CD14-positive monocyte (primary cell): ENCODE measurements around the gene IRX4. TPM values are rescaled to one million over a fixed set of nuclear protein-coding genes. Genes with fewer than 3 reads are reported as not detected.

Experiments
- DNase-seq, 3 donors: peaks; one replicate each; pipeline ENCODE4 v3.0.0-alpha.2; 2011 to 2022
- H2AFZ ChIP-seq: 2 replicates; pipeline ENCODE4 v1.6.0; 2012; ENCODE audit warnings: mild to moderate bottlenecking, low read depth, low read length, inconsistent platforms; ENCODE audit not compliant: insufficient read depth, poor library complexity, severe bottlenecking
- H3K27ac ChIP-seq, 2 donors: 1 replicate in 1 of 2; 2 replicates in 1 of 2; pipeline ENCODE4 v1.5.1; 2012 to 2013; ENCODE audit warnings: low read length in 2 of 2, control low read depth in 1 of 2, inconsistent platforms in 1 of 2, low read depth in 1 of 2, mild to moderate bottlenecking in 1 of 2
- H3K27me3 ChIP-seq, 2 donors: one replicate each; pipeline versions ENCODE4 v1.6.0 to v1.6.1; 2011 to 2013; ENCODE audit warnings: low read length in 2 of 2; ENCODE audit not compliant: control insufficient read depth in 2 of 2, insufficient read depth in 2 of 2
- H3K36me3 ChIP-seq, 2 donors: replicated peaks in 1 of 2; 1 replicate in 1 of 2; 2 replicates in 1 of 2; pipeline versions ENCODE4 v1.5.1 to v1.6.1; 2012 to 2013; ENCODE audit warnings: low read length in 2 of 2, control low read depth in 1 of 2, inconsistent platforms in 1 of 2, mild to moderate bottlenecking in 1 of 2; ENCODE audit not compliant: insufficient read depth in 2 of 2, control insufficient read depth in 1 of 2
- H3K4me1 ChIP-seq, 2 donors: 1 replicate in 1 of 2; 2 replicates in 1 of 2; pipeline versions ENCODE4 v1.5.1 to v1.6.1; 2012 to 2013; ENCODE audit warnings: low read length in 2 of 2, control low read depth in 1 of 2, inconsistent platforms in 1 of 2, mild to moderate bottlenecking in 1 of 2, moderate library complexity in 1 of 2; ENCODE audit not compliant: insufficient read depth in 2 of 2, control insufficient read depth in 1 of 2
- H3K4me2 ChIP-seq: replicated peaks from 2 replicates; pipeline ENCODE3; 2012; ENCODE audit warnings: low read length, moderate library complexity, mild to moderate bottlenecking; ENCODE audit not compliant: poor library complexity, severe bottlenecking; ENCODE audit errors: extremely low read depth
- H3K4me3 ChIP-seq, 3 experiments: fragments of 200-600 bp in 1 of 3; sonication (generic) in 1 of 3; replicated peaks in 1 of 3; 1 replicate in 2 of 3; 2 replicates in 1 of 3; pipeline ENCODE4 v1.5.1; 2011 to 2013; ENCODE audit warnings: low read length in 3 of 3, mild to moderate bottlenecking in 3 of 3, control low read depth in 2 of 3, low read depth in 2 of 3, inconsistent platforms in 1 of 3, moderate library complexity in 1 of 3
- H3K79me2 ChIP-seq: 2 replicates; pipeline ENCODE4 v1.6.0; 2012; ENCODE audit warnings: mild to moderate bottlenecking, control low read depth, inconsistent platforms, low read length, moderate library complexity; ENCODE audit not compliant: insufficient read depth
- H3K9ac ChIP-seq: 2 replicates; pipeline ENCODE4 v1.6.0; 2017; ENCODE audit warnings: low read length, mild to moderate bottlenecking; ENCODE audit not compliant: insufficient read depth, poor library complexity, severe bottlenecking
- H3K9me3 ChIP-seq, 2 donors: replicated peaks in 1 of 2; 1 replicate in 1 of 2; 2 replicates in 1 of 2; pipeline versions ENCODE4 v1.5.1 to v1.6.1; 2012 to 2013; ENCODE audit warnings: low read length in 2 of 2, control low read depth in 1 of 2; ENCODE audit not compliant: control insufficient read depth in 1 of 2, insufficient read depth in 1 of 2
- H4K20me1 ChIP-seq: 2 replicates; pipeline ENCODE4 v1.6.0; 2012; ENCODE audit warnings: mild to moderate bottlenecking, low read length, control low read depth, moderate library complexity; ENCODE audit not compliant: insufficient read depth
- H3K27ac Mint-ChIP-seq, 7 donors: one replicate each; pipeline ENCODE4 v1.8.0; 2020; ENCODE audit warnings: mild to moderate bottlenecking in 7 of 7, mixed read lengths in 7 of 7, moderate library complexity in 6 of 7, inconsistent platforms in 2 of 7
- H3K27me3 Mint-ChIP-seq, 3 donors: one replicate each; pipeline ENCODE4 v1.8.0; 2021 to 2022; ENCODE audit warnings: low read depth in 3 of 3, mild to moderate bottlenecking in 3 of 3, mixed read lengths in 3 of 3, moderate library complexity in 3 of 3, inconsistent platforms in 1 of 3
- H3K36me3 Mint-ChIP-seq, 2 donors: one replicate each; pipeline ENCODE4 v1.8.0; 2020; ENCODE audit warnings: mixed read lengths in 2 of 2, inconsistent platforms in 1 of 2, mild to moderate bottlenecking in 1 of 2
- H3K4me1 Mint-ChIP-seq: one replicate; pipeline ENCODE4 v1.8.0; 2020; ENCODE audit warnings: mild to moderate bottlenecking, mixed read lengths
- H3K4me3 Mint-ChIP-seq, 2 donors: one replicate each; pipeline ENCODE4 v1.8.0; 2020; ENCODE audit warnings: mild to moderate bottlenecking in 2 of 2, mixed read lengths in 2 of 2, moderate library complexity in 1 of 2
- H3K9me3 Mint-ChIP-seq, 7 donors: one replicate each; pipeline ENCODE4 v1.8.0; 2020 to 2022; ENCODE audit warnings: mixed read lengths in 7 of 7, mild to moderate bottlenecking in 6 of 7, moderate library complexity in 6 of 7, inconsistent platforms in 2 of 7
- WGBS: methylation state at CpG from one replicate; pipeline ENCODE4 v1.1.5; 2013; ENCODE audit warnings: missing lambda C conversion rate; ENCODE audit not compliant: insufficient coverage; 5-methylcytosine and 5-hydroxymethylcytosine counted together
- intact Hi-C, 2 donors: fragments of 100-400 bp; cut with micrococcal nuclease; formaldehyde crosslinking; loops; one replicate each; pipeline versions ENCODE4 v1.15.0 to v1.15.1; 2023
- polyA plus RNA-seq, 3 donors: library from polyadenylated mRNA; depleted of rRNA in 1 of 3; unstranded in 2 of 3; stranded (reverse) in 1 of 3; fragments of 300-500 nt in 2 of 3; fragments of >200 nt in 1 of 3; fragmentation: Illumina TruSeq in 2 of 3; gene quantifications; 1 replicate in 2 of 3; 2 replicates in 1 of 3; pipeline ENCODE4 v1.2.3, GENCODE V29; 2012 to 2021
- TF ChIP-seq, protein P1 (sequence below): fragments of 200-600 bp; IDR thresholded peaks from one replicate; pipeline ENCODE4 v1.8.0; 2022; ENCODE audit warnings: antibody characterized with exemption, mild to moderate bottlenecking

IRX4 gene
- polyA plus RNA-seq, 3 donors = not detected

DNA sequence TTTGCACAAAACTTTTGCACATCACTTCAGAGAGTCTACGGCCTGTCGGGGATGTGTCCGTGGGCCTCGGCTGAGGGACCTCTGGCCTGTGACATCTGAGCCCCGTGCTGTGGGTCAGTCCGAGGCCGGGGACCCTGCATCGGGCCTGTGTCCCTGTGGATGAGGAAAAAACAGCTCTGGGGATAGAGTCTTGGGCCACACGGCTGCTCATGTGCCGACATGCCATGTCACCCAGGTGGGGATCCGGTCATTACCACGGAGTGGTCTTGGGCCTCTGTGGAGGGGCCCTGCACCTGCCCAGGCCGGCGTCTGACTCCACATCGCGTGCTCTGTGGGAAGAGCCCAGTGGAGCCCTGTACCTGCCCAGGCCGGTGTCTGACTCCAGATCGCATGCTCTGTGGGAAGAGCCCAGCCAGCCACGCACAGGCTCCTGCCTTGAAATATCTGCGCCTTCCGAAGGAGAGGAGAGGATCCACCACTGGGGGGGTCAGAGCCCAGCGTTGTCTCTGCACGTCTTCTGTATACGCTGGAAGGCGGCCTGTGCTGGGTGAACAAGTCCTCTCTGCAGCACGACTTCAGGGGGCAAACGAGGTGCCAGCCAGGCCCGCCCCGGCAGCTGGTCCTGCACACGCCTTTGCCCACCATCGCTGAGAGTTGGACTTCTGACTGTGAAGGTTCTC is 27.5 kb upstream of the IRX4 start:
- Histone ChIP-seq H3K9me3 (peaks cover 0 to 3% of the 10 kb centered on the region in 2 donors), H2AFZ (no peak overlapping the region), H3K4me2 (no peak overlapping the region), H3K27ac (no peak overlapping the region), H3K4me1 (no peaks in the 10 kb centered on the region), H3K27me3 (no peaks in the 10 kb centered on the region), H3K4me3 (no peak overlapping the region), H3K36me3 (no peaks in the 10 kb centered on the region), H3K9ac (no peak overlapping the region), H3K79me2 (no peaks in the 10 kb centered on the region), H4K20me1 (no peaks in the 10 kb centered on the region)
- H3K9me3 Mint-ChIP-seq = peaks cover 0 to 18% (median 8%) of the 10 kb centered on the region in 7 donors
- TF ChIP-seq, protein P1, sequence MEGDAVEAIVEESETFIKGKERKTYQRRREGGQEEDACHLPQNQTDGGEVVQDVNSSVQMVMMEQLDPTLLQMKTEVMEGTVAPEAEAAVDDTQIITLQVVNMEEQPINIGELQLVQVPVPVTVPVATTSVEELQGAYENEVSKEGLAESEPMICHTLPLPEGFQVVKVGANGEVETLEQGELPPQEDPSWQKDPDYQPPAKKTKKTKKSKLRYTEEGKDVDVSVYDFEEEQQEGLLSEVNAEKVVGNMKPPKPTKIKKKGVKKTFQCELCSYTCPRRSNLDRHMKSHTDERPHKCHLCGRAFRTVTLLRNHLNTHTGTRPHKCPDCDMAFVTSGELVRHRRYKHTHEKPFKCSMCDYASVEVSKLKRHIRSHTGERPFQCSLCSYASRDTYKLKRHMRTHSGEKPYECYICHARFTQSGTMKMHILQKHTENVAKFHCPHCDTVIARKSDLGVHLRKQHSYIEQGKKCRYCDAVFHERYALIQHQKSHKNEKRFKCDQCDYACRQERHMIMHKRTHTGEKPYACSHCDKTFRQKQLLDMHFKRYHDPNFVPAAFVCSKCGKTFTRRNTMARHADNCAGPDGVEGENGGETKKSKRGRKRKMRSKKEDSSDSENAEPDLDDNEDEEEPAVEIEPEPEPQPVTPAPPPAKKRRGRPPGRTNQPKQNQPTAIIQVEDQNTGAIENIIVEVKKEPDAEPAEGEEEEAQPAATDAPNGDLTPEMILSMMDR = no peak
- 95% methylated on average over 27 of the region's 31 CpGs for WGBS
- H3K4me3 Mint-ChIP-seq = no peak overlapping the region
- H3K4me1 Mint-ChIP-seq = no peaks in the 10 kb centered on the region
- no peaks in the 10 kb centered on the region for H3K36me3 Mint-ChIP-seq
- DNase-seq = no peak
- no peak overlapping the region for H3K27ac Mint-ChIP-seq
- H3K27me3 Mint-ChIP-seq = peaks cover 0 to 5% (median 1%) of the 10 kb centered on the region in 3 donors
- intact Hi-C loops = no loop called here

DNA sequence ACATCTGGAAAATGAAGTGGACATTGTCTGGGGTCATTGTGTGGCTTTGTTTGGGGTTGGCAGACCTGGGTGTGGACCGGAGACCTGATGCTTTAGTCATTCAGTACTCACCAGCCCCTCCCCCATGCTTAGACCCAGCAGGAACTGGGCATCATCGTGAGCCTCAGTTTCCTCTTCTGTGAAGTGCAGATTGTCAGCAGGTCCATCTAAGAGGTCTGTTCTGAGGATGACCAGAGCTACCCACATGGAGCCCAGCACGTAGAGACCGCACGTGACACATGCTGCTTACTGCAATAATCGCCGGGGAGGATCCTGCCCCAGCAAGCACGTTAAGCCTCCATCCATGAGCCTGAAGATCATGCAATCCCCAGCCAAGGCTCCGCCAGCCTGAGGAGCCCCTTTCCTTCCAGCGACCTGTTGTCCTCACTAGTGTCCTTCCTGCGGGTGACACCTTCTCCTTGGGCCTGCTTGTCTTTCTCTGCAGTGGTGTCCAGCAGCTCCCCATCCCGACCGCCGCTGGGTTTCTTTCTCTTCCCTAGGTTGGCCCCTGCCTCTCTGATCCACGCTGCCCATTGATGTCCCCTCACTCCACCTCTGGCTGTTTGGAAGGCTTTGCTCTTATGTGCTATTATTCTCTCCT is 26.7 kb upstream of the IRX4 start:
- WGBS = 93% methylated on average over 14 of the region's 15 CpGs
- Mint-ChIP-seq H3K36me3 (no peaks in the 10 kb centered on the region), H3K4me1 (no peaks in the 10 kb centered on the region), H3K27me3 (peaks cover 0 to 5% (median 0%) of the 10 kb centered on the region in 3 donors), H3K9me3 (peaks cover 0 to 14% (median 5%) of the 10 kb centered on the region in 7 donors), H3K4me3 (no peak overlapping the region), H3K27ac (no peak overlapping the region)
- Histone ChIP-seq H3K36me3 (no peaks in the 10 kb centered on the region), H3K4me3 (no peak overlapping the region), H3K9ac (no peak overlapping the region), H4K20me1 (no peaks in the 10 kb centered on the region), H2AFZ (no peak overlapping the region), H3K9me3 (peaks cover 0 to 8% of the 10 kb centered on the region in 2 donors), H3K4me2 (no peak overlapping the region), H3K27ac (no peak overlapping the region), H3K79me2 (no peaks in the 10 kb centered on the region), H3K4me1 (no peaks in the 10 kb centered on the region), H3K27me3 (no peaks in the 10 kb centered on the region)
- TF ChIP-seq, protein P1 = no peak
- intact Hi-C loops = no loop called here
- no peak for DNase-seq
